ENCODE results near the gene RPP21. TPM values are rescaled to one million over a fixed set of nuclear protein-coding genes. Genes with fewer than 3 reads are reported as not detected.

RPP21 gene
- total RNA-seq: 10 to 100 TPM; 24.8 to 38.0 TPM

GRCh38 chr6:30344868-30345671 lies at the start of gene RPP21:
Gene RPP21, plus strand, starts transcription at chr6:30345156. Its CDS starts 16 bp downstream, at chr6:30345172.

GRCh38 chr6:30326526-30327231 lies 18.3 kb upstream of the RPP21 start, which contains the start of gene TRIM39:
Gene TRIM39, plus strand, starts transcription at chr6:30326927. Its CDS starts 2,391 bp downstream, at chr6:30329318.

Small RNA genes lying within 50 kb of the gene (small RNA-seq; reads per million reads assigned to genes)
- 0 reads per million in 2 donors for gene HLA-N

Other genes with a start within 250 kb of the RPP21 start
- not detected for gene TRIM31, start 232.1 kb upstream of the RPP21 start, total RNA-seq
- gene TRIM40, start 209.0 kb upstream of the RPP21 start, total RNA-seq: not detected
- gene TRIM10, start 183.9 kb upstream of the RPP21 start, total RNA-seq: not detected
- not detected for gene TRIM15, start 181.6 kb upstream of the RPP21 start, total RNA-seq
- gene TRIM26, start 131.8 kb upstream of the RPP21 start, total RNA-seq: 10 to 100 TPM; 33.7 to 35.6 TPM
- 1 to 10 TPM; 6.7 to 9.3 TPM for gene TRIM39, start 18.2 kb upstream of the RPP21 start, total RNA-seq
- 100 to 1,000 TPM; 532 to 662 TPM for gene HLA-E, start 144.4 kb downstream of the RPP21 start, total RNA-seq
- 10 to 100 TPM; 40.3 to 41.0 TPM for gene GNL1, start 211.3 kb downstream of the RPP21 start, total RNA-seq
- 10 to 100 TPM in 1 of 2 donors, 1 to 10 TPM in 1; 5.9 to 12.7 TPM for gene PRR3, start 212.1 kb downstream of the RPP21 start, total RNA-seq
- 10 to 100 TPM; 53.3 to 74.7 TPM for gene ABCF1, start 226.3 kb downstream of the RPP21 start, total RNA-seq

Measured in melanocyte of skin (primary cell).